ENCODE data around the gene WNT9B.

DNA sequence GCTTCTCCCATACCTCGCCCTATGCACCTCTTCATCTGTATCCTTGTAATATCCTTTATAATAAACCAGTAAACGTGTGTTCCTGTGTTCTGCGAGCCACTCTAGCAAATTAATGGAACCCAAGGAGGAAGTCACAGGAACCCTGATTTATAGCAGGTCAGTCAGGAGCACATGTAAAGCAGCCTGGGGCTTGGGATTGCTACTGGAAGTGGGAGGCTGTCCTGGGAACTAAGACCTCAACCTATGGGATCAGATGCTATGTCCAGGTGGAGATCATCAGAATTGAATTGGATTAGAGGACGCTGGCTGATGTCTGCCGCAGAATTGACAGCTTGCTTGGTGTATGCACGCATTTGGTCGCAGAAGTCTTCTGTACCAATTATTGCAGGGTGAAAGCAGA, 48.6 kb upstream of the WNT9B start:
- TF ChIP-seq, protein P1, sequence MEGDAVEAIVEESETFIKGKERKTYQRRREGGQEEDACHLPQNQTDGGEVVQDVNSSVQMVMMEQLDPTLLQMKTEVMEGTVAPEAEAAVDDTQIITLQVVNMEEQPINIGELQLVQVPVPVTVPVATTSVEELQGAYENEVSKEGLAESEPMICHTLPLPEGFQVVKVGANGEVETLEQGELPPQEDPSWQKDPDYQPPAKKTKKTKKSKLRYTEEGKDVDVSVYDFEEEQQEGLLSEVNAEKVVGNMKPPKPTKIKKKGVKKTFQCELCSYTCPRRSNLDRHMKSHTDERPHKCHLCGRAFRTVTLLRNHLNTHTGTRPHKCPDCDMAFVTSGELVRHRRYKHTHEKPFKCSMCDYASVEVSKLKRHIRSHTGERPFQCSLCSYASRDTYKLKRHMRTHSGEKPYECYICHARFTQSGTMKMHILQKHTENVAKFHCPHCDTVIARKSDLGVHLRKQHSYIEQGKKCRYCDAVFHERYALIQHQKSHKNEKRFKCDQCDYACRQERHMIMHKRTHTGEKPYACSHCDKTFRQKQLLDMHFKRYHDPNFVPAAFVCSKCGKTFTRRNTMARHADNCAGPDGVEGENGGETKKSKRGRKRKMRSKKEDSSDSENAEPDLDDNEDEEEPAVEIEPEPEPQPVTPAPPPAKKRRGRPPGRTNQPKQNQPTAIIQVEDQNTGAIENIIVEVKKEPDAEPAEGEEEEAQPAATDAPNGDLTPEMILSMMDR (IDR thresholded peaks at IDR 0.05): no peak
- TF ChIP-seq ZFX (IDR thresholded peaks at IDR 0.05; ENCODE audit: borderline replicate concordance): no peak
